Mesenchymal stem cell (in vitro differentiated cells and primary cell): Measurements from ENCODE around the gene TENM4.

Experiments
- DNase-seq: peaks from one replicate; pipeline ENCODE4 v3.0.0-alpha.2; 2013
- H2AFZ ChIP-seq: one replicate; pipeline ENCODE4 v1.6.1; 2013; ENCODE audit warnings: low read depth, mild to moderate bottlenecking, control low read depth, inconsistent platforms, low read length, moderate library complexity
- H2AK5ac ChIP-seq: 2 replicates; pipeline ENCODE4 v1.6.1; 2013; ENCODE audit warnings: low read length, moderate library complexity, mild to moderate bottlenecking, inconsistent platforms; ENCODE audit not compliant: severe bottlenecking
- H2BK120ac ChIP-seq: one replicate; pipeline ENCODE4 v1.6.1; 2013; ENCODE audit warnings: low read depth, mild to moderate bottlenecking, inconsistent platforms, low read length, moderate library complexity
- H2BK12ac ChIP-seq, 2 experiments: one replicate each; pipeline ENCODE4 v1.6.1; 2013; ENCODE audit warnings: inconsistent platforms in 2 of 2, low read length in 2 of 2, mild to moderate bottlenecking in 2 of 2, moderate library complexity in 2 of 2, control low read depth in 1 of 2
- H2BK15ac ChIP-seq: one replicate; pipeline ENCODE4 v1.6.1; 2013; ENCODE audit warnings: mild to moderate bottlenecking, low read depth, inconsistent platforms; ENCODE audit not compliant: poor library complexity, severe bottlenecking
- H2BK5ac ChIP-seq: 2 replicates; pipeline ENCODE4 v1.6.1; 2013; ENCODE audit warnings: low read depth, mild to moderate bottlenecking, low read length, control low read depth, inconsistent platforms; ENCODE audit not compliant: poor library complexity, severe bottlenecking
- H3K14ac ChIP-seq, 2 experiments: one replicate each; pipeline ENCODE4 v1.6.1; 2013; ENCODE audit warnings: inconsistent platforms in 2 of 2, low read length in 2 of 2, control low read depth in 1 of 2, mild to moderate bottlenecking in 1 of 2, moderate library complexity in 1 of 2
- H3K18ac ChIP-seq, 2 experiments: one replicate each; pipeline ENCODE4 v1.6.1; 2013; ENCODE audit warnings: inconsistent platforms in 2 of 2, low read length in 2 of 2, control low read depth in 1 of 2, low read depth in 1 of 2, mild to moderate bottlenecking in 1 of 2
- H3K23ac ChIP-seq, 2 experiments: one replicate each; pipeline ENCODE4 v1.6.1; 2013; ENCODE audit warnings: inconsistent platforms in 2 of 2, low read length in 2 of 2, mild to moderate bottlenecking in 2 of 2, moderate library complexity in 2 of 2, control low read depth in 1 of 2
- H3K27ac ChIP-seq: 2 replicates; pipeline ENCODE4 v1.5.1; 2013; ENCODE audit warnings: mild to moderate bottlenecking, moderate library complexity, low read length, control low read depth, inconsistent platforms; ENCODE audit not compliant: poor library complexity, severe bottlenecking
- H3K27me3 ChIP-seq, 2 experiments: 2 replicates each; pipeline versions ENCODE4 v1.6.1 to v1.7.0; 2013; ENCODE audit warnings: low read length in 2 of 2, mild to moderate bottlenecking in 2 of 2, moderate library complexity in 2 of 2, control low read depth in 1 of 2, inconsistent platforms in 1 of 2; ENCODE audit not compliant: control insufficient read depth in 1 of 2, insufficient read depth in 1 of 2
- H3K36me3 ChIP-seq, 2 experiments: 2 replicates each; pipeline versions ENCODE4 v1.6.1 to v1.7.0; 2013; ENCODE audit warnings: low read length in 2 of 2, control low read depth in 1 of 2, inconsistent platforms in 1 of 2, low read depth in 1 of 2, mild to moderate bottlenecking in 1 of 2; ENCODE audit not compliant: insufficient read depth in 2 of 2, control insufficient read depth in 1 of 2
- H3K4ac ChIP-seq, 2 experiments: one replicate each; pipeline ENCODE4 v1.6.1; 2013; ENCODE audit warnings: inconsistent platforms in 2 of 2, low read length in 2 of 2, mild to moderate bottlenecking in 2 of 2, moderate library complexity in 2 of 2, control low read depth in 1 of 2, low read depth in 1 of 2
- H3K4me1 ChIP-seq: 2 replicates; pipeline ENCODE4 v1.6.1; 2013; ENCODE audit warnings: low read depth, low read length, control low read depth; ENCODE audit not compliant: control insufficient read depth, insufficient read depth
- H3K4me2 ChIP-seq: 2 replicates; pipeline ENCODE4 v1.6.1; 2013; ENCODE audit warnings: low read length, mild to moderate bottlenecking, inconsistent platforms; ENCODE audit not compliant: poor library complexity, severe bottlenecking
- H3K4me3 ChIP-seq, 2 experiments: 2 replicates each; pipeline versions ENCODE4 v1.5.1 to v1.7.0; 2013; ENCODE audit warnings: low read length in 2 of 2, mild to moderate bottlenecking in 2 of 2, control low read depth in 1 of 2, low read depth in 1 of 2; ENCODE audit not compliant: insufficient read depth in 1 of 2
- H3K79me1 ChIP-seq: replicated peaks from 2 replicates; pipeline ENCODE4 v1.6.1; 2013; ENCODE audit warnings: mild to moderate bottlenecking, control low read depth, low read length, inconsistent platforms; ENCODE audit not compliant: poor library complexity, severe bottlenecking
- H3K9ac ChIP-seq: 2 replicates; pipeline ENCODE4 v1.7.0; 2013; ENCODE audit warnings: mild to moderate bottlenecking, low read length, moderate library complexity
- H3K9me3 ChIP-seq: 2 replicates; pipeline ENCODE4 v1.7.0; 2013; ENCODE audit warnings: mild to moderate bottlenecking, low read length; ENCODE audit not compliant: control insufficient read depth
- H4K8ac ChIP-seq: one replicate; pipeline ENCODE4 v1.6.1; 2013; ENCODE audit warnings: inconsistent platforms, mild to moderate bottlenecking, low read length, moderate library complexity
- H4K91ac ChIP-seq: one replicate; pipeline ENCODE4 v1.6.1; 2013; ENCODE audit warnings: mild to moderate bottlenecking, low read length, inconsistent platforms
- WGBS: methylation state at CpG from one replicate; pipeline ENCODE4 v1.1.7; 2013; ENCODE audit warnings: mixed read lengths; 5-methylcytosine and 5-hydroxymethylcytosine counted together

Gene TENM4

GRCh38 chr11:78759071-78759470 is 681.8 kb downstream of the TENM4 start:
- Histone ChIP-seq H3K14ac (no peak overlapping the region), H2BK15ac (no peak overlapping the region), H3K23ac (no peak overlapping the region), H2AFZ (no peak overlapping the region), H2BK5ac (no peak overlapping the region), H3K27ac (no peak overlapping the region), H4K8ac (no peak overlapping the region), H3K79me1 (no peaks in the 10 kb centered on the region), H3K18ac (no peak overlapping the region), H3K4ac (peak overlapping the region in 1 of 2 experiments; percentile 73), H2BK120ac (no peak overlapping the region), H4K91ac (no peak overlapping the region), H3K36me3 (peaks cover 3 to 21% of the 10 kb centered on the region in 2 experiments), H3K27me3 (no peaks in the 10 kb centered on the region), H3K4me2 (no peak overlapping the region), H3K4me1 (peaks cover 3% of the 10 kb centered on the region), H2AK5ac (no peak overlapping the region), H3K9me3 (no peaks in the 10 kb centered on the region), H3K4me3 (no peak overlapping the region), H2BK12ac (no peak overlapping the region), H3K9ac (no peak overlapping the region)
- no peak for DNase-seq
- 26% methylated on average over 4 of the region's 4 CpGs for WGBS

DNA sequence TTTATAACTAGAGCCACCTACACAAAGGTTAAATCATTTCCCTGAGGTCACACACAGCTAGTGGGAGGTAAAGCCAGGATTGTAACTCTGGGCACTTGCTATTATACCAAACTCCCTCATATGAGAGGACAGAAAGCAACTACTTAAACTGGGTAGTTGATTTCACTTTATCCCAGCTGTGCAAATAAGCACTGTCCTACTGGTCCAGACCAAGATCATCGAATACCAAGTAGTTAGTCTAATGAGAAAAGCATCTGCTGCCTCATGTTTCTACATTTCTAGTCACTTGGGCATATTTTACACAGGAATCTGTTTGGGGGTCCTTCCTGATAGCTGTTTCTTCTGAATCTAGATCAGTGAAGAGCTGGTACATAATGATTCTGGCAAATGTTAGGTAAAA is 687.5 kb downstream of the TENM4 start:
- Histone ChIP-seq H3K27ac (no peak overlapping the region), H3K4ac (no peak overlapping the region), H3K23ac (no peak overlapping the region), H4K91ac (no peak overlapping the region), H2AFZ (no peak overlapping the region), H2BK120ac (no peak overlapping the region), H2BK5ac (no peak overlapping the region), H4K8ac (no peak overlapping the region), H2BK15ac (no peak overlapping the region), H3K9me3 (no peaks in the 10 kb centered on the region), H3K4me2 (no peak overlapping the region), H3K79me1 (no peaks in the 10 kb centered on the region), H2BK12ac (no peak overlapping the region), H3K14ac (no peak overlapping the region), H3K4me1 (peaks cover 3% of the 10 kb centered on the region), H3K4me3 (no peak overlapping the region), H3K27me3 (no peaks in the 10 kb centered on the region), H2AK5ac (no peak overlapping the region), H3K18ac (no peak overlapping the region), H3K9ac (no peak overlapping the region), H3K36me3 (peaks cover 3 to 15% of the 10 kb centered on the region in 2 experiments)
- WGBS = 80% methylated on average over 1 of the region's 1 CpG
- DNase-seq = no peak

- H2AK5ac ChIP-seq = no peak overlapping the region
- H3K14ac ChIP-seq = no peak overlapping the region
- no peak overlapping the region for H3K4me2 ChIP-seq
- no peak overlapping the region for H2BK12ac ChIP-seq
- peaks cover 3 to 15% of the 10 kb centered on the region in 2 experiments for H3K36me3 ChIP-seq
- no peak overlapping the region for H3K4me3 ChIP-seq
- no peak overlapping the region for H2BK5ac ChIP-seq
- H3K79me1 ChIP-seq = no peaks in the 10 kb centered on the region
- 59% methylated on average over 2 of the region's 2 CpGs for WGBS
- no peak overlapping the region for H2AFZ ChIP-seq
- H4K91ac ChIP-seq = no peak overlapping the region
- H3K4ac ChIP-seq = no peak overlapping the region
- no peak overlapping the region for H3K23ac ChIP-seq
- H3K9ac ChIP-seq = no peak overlapping the region
- H3K27ac ChIP-seq = no peak overlapping the region
- H3K9me3 ChIP-seq = no peaks in the 10 kb centered on the region
- H2BK120ac ChIP-seq = no peak overlapping the region
- no peak for DNase-seq
- no peak overlapping the region for H2BK15ac ChIP-seq
- no peak overlapping the region for H4K8ac ChIP-seq
- H3K27me3 ChIP-seq = no peaks in the 10 kb centered on the region
- peaks cover 3% of the 10 kb centered on the region for H3K4me1 ChIP-seq
- H3K18ac ChIP-seq = no peak overlapping the region
Measured at GRCh38 chr11:78752494-78752893, 688.3 kb downstream of the TENM4 start.

GRCh38 chr11:78748918-78749690 is 691.7 kb downstream of the TENM4 start:
- no peak overlapping the region for H3K23ac ChIP-seq
- H3K4me3 ChIP-seq = no peak overlapping the region
- 45% methylated on average over 4 of the region's 7 CpGs for WGBS
- no peak overlapping the region for H2AFZ ChIP-seq
- H2BK15ac ChIP-seq = no peak overlapping the region
- H2BK5ac ChIP-seq = no peak overlapping the region
- H3K14ac ChIP-seq = no peak overlapping the region
- H2BK120ac ChIP-seq = no peak overlapping the region
- no peak overlapping the region for H2BK12ac ChIP-seq
- no peak overlapping the region for H3K4me2 ChIP-seq
- peaks cover under 1% of the 10 kb centered on the region for H3K4me1 ChIP-seq
- H4K91ac ChIP-seq = no peak overlapping the region
- H3K27me3 ChIP-seq = no peaks in the 10 kb centered on the region
- H2AK5ac ChIP-seq = no peak overlapping the region
- H3K9ac ChIP-seq = no peak overlapping the region
- no peak overlapping the region for H4K8ac ChIP-seq
- H3K27ac ChIP-seq = no peak overlapping the region
- H3K18ac ChIP-seq = peak overlapping the region in 1 of 2 experiments; percentile 28
- no peaks in the 10 kb centered on the region for H3K9me3 ChIP-seq
- H3K36me3 ChIP-seq = peaks cover 3 to 4% of the 10 kb centered on the region in 2 experiments
- no peaks in the 10 kb centered on the region for H3K79me1 ChIP-seq
- H3K4ac ChIP-seq = no peak overlapping the region
- no peak for DNase-seq
